ENCODE results near the gene LYRM4.

The LYRM4 gene

GRCh38 chr6:5191722-5192121, 69.0 kb downstream of the LYRM4 start (continued):
- TF ChIP-seq ZNF513 (tag by site-specific recombination; IDR thresholded peaks at IDR 0.05), result no peak
- no peak for TF ChIP-seq ZNF785 (tag by site-specific recombination; IDR thresholded peaks at IDR 0.05)
- no peak for TF ChIP-seq MEIS1 (CRISPR knock-in tag; IDR thresholded peaks at IDR 0.05; ENCODE audit: borderline replicate concordance)
- no peak for TF ChIP-seq ZNF324 (tag by site-specific recombination; IDR thresholded peaks at IDR 0.05)
- no peak for TF ChIP-seq MYNN (tag by site-specific recombination; IDR thresholded peaks at IDR 0.05; ENCODE audit: borderline replicate concordance)
- no peak for TF ChIP-seq ZNF792 (tag by site-specific recombination; IDR thresholded peaks at IDR 0.05)
- TF ChIP-seq ZBTB8A (tag by site-specific recombination; IDR thresholded peaks at IDR 0.05), result no peak

- H3K4me1 ChIP-seq (ENCODE audit: control insufficient read depth, insufficient read depth, low read length), result peaks cover 3% of the 10 kb centered on the region; the same call in 1 of the 2 replicates
- H3K36me3 ChIP-seq (ENCODE audit: control insufficient read depth in 2 of 2, insufficient read depth in 1 of 2, low read length in 2 of 2), result no peaks in the 10 kb centered on the region
- no peaks in the 10 kb centered on the region for H3K9me3 ChIP-seq (ENCODE audit: control insufficient read depth, insufficient read depth, low read depth, low read length)
- TF ChIP-seq ZNF423 (tag by site-specific recombination; IDR thresholded peaks at IDR 0.05) (no peak), TSHZ1 (tag by site-specific recombination; IDR thresholded peaks at IDR 0.05; ENCODE audit: borderline replicate concordance) (no peak)
- CTCF ChIA-PET, result interaction anchor here (0.6 to 1.3 kb wide), 6 partner anchors 16 to 729 kb away, joined by 3 to 5 read pairs (median 3); no protein-coding TSS in a partner anchor
- no peak overlapping the region for H3K4me3 ChIP-seq (ENCODE audit: low read depth, low read length)
- no peak overlapping the region for H3K27ac ChIP-seq (ENCODE audit: extremely low read depth, low read depth, low read length)
- POLR2A ChIA-PET, result no interaction called here
Observed at GRCh38 chr6:5191222-5191621, 69.5 kb downstream of the LYRM4 start.

- POLR2A ChIA-PET, result no interaction called here
Observed at GRCh38 chr6:5190507-5190906, 70.2 kb downstream of the LYRM4 start.

More at GRCh38 chr6:5190507-5190906, 70.2 kb downstream of the LYRM4 start:
- Histone ChIP-seq H3K9me3 (ENCODE audit: control insufficient read depth, insufficient read depth, low read depth, low read length) (no peaks in the 10 kb centered on the region), H3K4me3 (ENCODE audit: low read depth, low read length) (no peak overlapping the region), H3K27ac (ENCODE audit: extremely low read depth, low read depth, low read length) (no peak overlapping the region), H3K36me3 (ENCODE audit: control insufficient read depth in 2 of 2, insufficient read depth in 1 of 2, low read length in 2 of 2) (no peaks in the 10 kb centered on the region), H3K4me1 (ENCODE audit: control insufficient read depth, insufficient read depth, low read length) (peaks cover 3% of the 10 kb centered on the region; the same call in 1 of the 2 replicates)
- CTCF ChIA-PET, result interaction anchor here (0.6 to 1.3 kb wide), 6 partner anchors 16 to 728 kb away, joined by 3 to 5 read pairs (median 3); no protein-coding TSS in a partner anchor
- 0 out of 2 replicates have a peak, but pooled peaks have one; percentile 27 for TF ChIP-seq PRDM6 (tag by site-specific recombination; IDR thresholded peaks at IDR 0.05)
- TF ChIP-seq ZNF324 (tag by site-specific recombination; IDR thresholded peaks at IDR 0.05), result no peak
- no peak for TF ChIP-seq INSM2 (tag by site-specific recombination; IDR thresholded peaks at IDR 0.05)
- TF ChIP-seq ZNF292 (tag by site-specific recombination; IDR thresholded peaks at IDR 0.05; ENCODE audit: borderline replicate concordance, low read depth), result no peak

Data from HEK293 (cell line).